Fibroblast of lung (primary cell): Measurements from ENCODE around the gene SPOCD1. TPM values are rescaled to one million over a fixed set of nuclear protein-coding genes. Genes with fewer than 3 reads are reported as not detected.

Source experiments
- DNase-seq, 2 donors: peaks; one replicate each; pipeline versions ENCODE4 v3.0.0 to v3.0.0-alpha.2; 2010; ENCODE audit warnings: low read depth in 2 of 2
- H2AFZ ChIP-seq: 2 replicates; pipeline ENCODE4 v1.5.1; 2012; ENCODE audit warnings: low read length, control low read depth, inconsistent platforms
- H3K27ac ChIP-seq: 2 replicates; pipeline ENCODE4 v1.5.1; 2011; ENCODE audit warnings: low read length, control low read depth; ENCODE audit not compliant: insufficient read depth
- H3K27me3 ChIP-seq: 2 replicates; pipeline ENCODE4 v1.5.1; 2011; ENCODE audit warnings: mild to moderate bottlenecking, low read length; ENCODE audit not compliant: control insufficient read depth, insufficient read depth
- H3K36me3 ChIP-seq: 2 replicates; pipeline ENCODE4 v1.5.1; 2011; ENCODE audit warnings: low read length; ENCODE audit not compliant: control insufficient read depth, insufficient read depth
- H3K4me1 ChIP-seq: 2 replicates; pipeline ENCODE4 v1.5.1; 2011; ENCODE audit warnings: low read length; ENCODE audit not compliant: control insufficient read depth, insufficient read depth; ENCODE audit errors: extremely low read depth
- H3K4me2 ChIP-seq: 2 replicates; pipeline ENCODE4 v1.5.1; 2011; ENCODE audit warnings: low read length, control low read depth; ENCODE audit not compliant: insufficient read depth; ENCODE audit errors: extremely low read depth
- H3K4me3 ChIP-seq, 4 experiments: fragments of 200-600 bp in 1 of 4; sonication (generic) in 1 of 4; replicated peaks in 1 of 4; 2 replicates each; pipeline ENCODE4 v1.5.1; 2011 to 2016; ENCODE audit warnings: low read length in 4 of 4, low read depth in 3 of 4, mild to moderate bottlenecking in 3 of 4, control low read depth in 2 of 4, inconsistent platforms in 1 of 4, mixed read lengths in 1 of 4; ENCODE audit not compliant: insufficient read depth in 1 of 4; ENCODE audit errors: control extremely low read depth in 1 of 4
- H3K79me2 ChIP-seq: 2 replicates; pipeline ENCODE4 v1.5.1; 2012; ENCODE audit warnings: mild to moderate bottlenecking, low read length, inconsistent platforms; ENCODE audit not compliant: control insufficient read depth, insufficient read depth
- H3K9ac ChIP-seq: 2 replicates; pipeline ENCODE4 v1.5.1; 2011; ENCODE audit warnings: mild to moderate bottlenecking, low read length, control low read depth; ENCODE audit not compliant: insufficient read depth
- H3K9me3 ChIP-seq: 2 replicates; pipeline ENCODE4 v1.5.1; 2012; ENCODE audit warnings: low read depth, low read length; ENCODE audit not compliant: control insufficient read depth, insufficient read depth
- H4K20me1 ChIP-seq: 2 replicates; pipeline ENCODE4 v1.5.1; 2011; ENCODE audit warnings: low read length; ENCODE audit not compliant: control insufficient read depth, insufficient read depth; ENCODE audit errors: extremely low read depth
- CTCF ChIP-seq, 2 donors: IDR thresholded peaks in 1 of 2; conservative IDR thresholded peaks in 1 of 2; 1 replicate in 1 of 2; 2 replicates in 1 of 2; pipeline ENCODE4 v1.5.1; 2011 to 2012; ENCODE audit warnings: low read length in 2 of 2, control low read depth in 1 of 2, inconsistent platforms in 1 of 2, low read depth in 1 of 2, mild to moderate bottlenecking in 1 of 2
- EZH2 ChIP-seq: IDR thresholded peaks from 2 replicates; pipeline ENCODE4 v1.5.1; 2012; ENCODE audit warnings: low read length, control low read depth, mild to moderate bottlenecking; ENCODE audit errors: missing control alignments
- polyA plus RNA-seq, 2 donors: library from polyadenylated mRNA; depleted of rRNA in 1 of 2; stranded (reverse) in 1 of 2; unstranded in 1 of 2; fragments of >200 nt; gene quantifications; 2 replicates each; pipeline ENCODE4 v1.2.1, GENCODE V29; 2011 to 2012; ENCODE audit warnings: missing spikeins in 1 of 2
- total RNA-seq: library from RNA; depleted of rRNA; stranded (reverse); fragments of >200 nt; gene quantifications from 2 replicates; pipeline ENCODE4 v1.2.1, GENCODE V29; 2014

SPOCD1 gene
- total and polyA plus RNA-seq, 2 donors (not counting 1 experiment from before 2014, with no cell fraction given) = 47.2 to 55.4 TPM

- no peaks in the 10 kb centered on the region for H3K27me3 ChIP-seq
- no peak overlapping the region for H2AFZ ChIP-seq
- H3K9me3 ChIP-seq = no peaks in the 10 kb centered on the region
- H3K36me3 ChIP-seq = peaks cover 7% of the 10 kb centered on the region
- peaks cover 10% of the 10 kb centered on the region for H3K4me1 ChIP-seq
- DNase-seq = no peak
- no peak for TF ChIP-seq EZH2
- no peak for TF ChIP-seq CTCF (conservative IDR thresholded peaks at IDR 0.05 in 1 of 2, IDR thresholded peaks at IDR 0.05 in 1 of 2; ENCODE audit: low read depth in 1 of 2, low read length in 2 of 2)
- H3K9ac ChIP-seq = no peak overlapping the region
- no peak overlapping the region for H3K4me2 ChIP-seq
- no peaks in the 10 kb centered on the region for H3K79me2 ChIP-seq
- H3K27ac ChIP-seq = no peak overlapping the region
- H4K20me1 ChIP-seq = no peaks in the 10 kb centered on the region
- no peak overlapping the region for H3K4me3 ChIP-seq
Observed at GRCh38 chr1:31787261-31787660, 28.6 kb downstream of the SPOCD1 start.

GRCh38 chr1:31786366-31787060, 29.3 kb downstream of the SPOCD1 start:
- no peaks in the 10 kb centered on the region for H3K9me3 ChIP-seq
- no peak for TF ChIP-seq CTCF (conservative IDR thresholded peaks at IDR 0.05 in 1 of 2, IDR thresholded peaks at IDR 0.05 in 1 of 2; ENCODE audit: low read depth in 1 of 2, low read length in 2 of 2)
- no peak for TF ChIP-seq EZH2
- H4K20me1 ChIP-seq = no peaks in the 10 kb centered on the region
- no peaks in the 10 kb centered on the region for H3K27me3 ChIP-seq
- DNase-seq = no peak
- no peak overlapping the region for H3K4me3 ChIP-seq
- no peak overlapping the region for H3K27ac ChIP-seq
- peaks cover 10% of the 10 kb centered on the region for H3K4me1 ChIP-seq
- H3K79me2 ChIP-seq = no peaks in the 10 kb centered on the region
- no peak overlapping the region for H2AFZ ChIP-seq
- H3K9ac ChIP-seq = no peak overlapping the region
- no peak overlapping the region for H3K4me2 ChIP-seq
- H3K36me3 ChIP-seq = peaks cover 2% of the 10 kb centered on the region

- Histone ChIP-seq H3K4me3 (no peak overlapping the region), H3K4me2 (no peak overlapping the region), H3K79me2 (no peaks in the 10 kb centered on the region), H3K27me3 (no peaks in the 10 kb centered on the region), H3K27ac (no peak overlapping the region), H3K9ac (no peak overlapping the region), H2AFZ (no peak overlapping the region), H4K20me1 (no peaks in the 10 kb centered on the region), H3K36me3 (peaks cover 2% of the 10 kb centered on the region), H3K9me3 (no peaks in the 10 kb centered on the region), H3K4me1 (peaks cover 13% of the 10 kb centered on the region)
- no peak for DNase-seq
- no peak for TF ChIP-seq CTCF (conservative IDR thresholded peaks at IDR 0.05 in 1 of 2, IDR thresholded peaks at IDR 0.05 in 1 of 2; ENCODE audit: low read depth in 1 of 2, low read length in 2 of 2)
- no peak for TF ChIP-seq EZH2
Observed at GRCh38 chr1:31785947-31786290, 29.9 kb downstream of the SPOCD1 start.
